Natural killer cell (primary cell): ENCODE data around the gene SLC2A9. TPM values are rescaled to one million over a fixed set of nuclear protein-coding genes. Genes with fewer than 3 reads are reported as not detected.
A peak's percentile ranks its signal among the peaks of the same experiment; 100 is the strongest.

Experiments used
- ATAC-seq, 3 donors: fragments of 150-1000 bp in 2 of 3; fragments of 200-7000 bp in 1 of 3; cut with Tn5 transposase; 1 replicate in 1 of 3; 2 replicates in 2 of 3; pipeline ENCODE4 v1.10.0; 2021; ENCODE audit warnings: mild to moderate bottlenecking in 2 of 3, moderate library complexity in 2 of 3
- DNase-seq, 2 donors: peaks; one replicate each; pipeline versions ENCODE4 v3.0.0 to v3.0.0-alpha.2; 2013 to 2021; ENCODE audit warnings: mixed read lengths in 1 of 2
- H3K27ac ChIP-seq: one replicate; pipeline ENCODE4 v1.5.1; 2013; ENCODE audit warnings: mild to moderate bottlenecking, low read length
- H3K27me3 ChIP-seq: one replicate; pipeline ENCODE4 v1.6.1; 2013; ENCODE audit warnings: low read length; ENCODE audit not compliant: control insufficient read depth, insufficient read depth
- H3K36me3 ChIP-seq: one replicate; pipeline ENCODE4 v1.6.1; 2013; ENCODE audit warnings: low read length; ENCODE audit not compliant: control insufficient read depth, insufficient read depth
- H3K4me1 ChIP-seq: one replicate; pipeline ENCODE4 v1.6.1; 2013; ENCODE audit warnings: low read length; ENCODE audit not compliant: control insufficient read depth, insufficient read depth
- H3K4me3 ChIP-seq: one replicate; pipeline ENCODE4 v1.5.1; 2013; ENCODE audit warnings: low read length
- H3K9me3 ChIP-seq: one replicate; pipeline ENCODE4 v1.6.1; 2013; ENCODE audit warnings: low read length; ENCODE audit not compliant: control insufficient read depth, insufficient read depth
- H3K27ac Mint-ChIP-seq, 2 donors: one replicate each; pipeline ENCODE4 v1.8.0; 2022; ENCODE audit warnings: mild to moderate bottlenecking in 2 of 2, mixed read lengths in 2 of 2, moderate library complexity in 1 of 2
- H3K27me3 Mint-ChIP-seq, 2 donors: one replicate each; pipeline ENCODE4 v1.8.0; 2022; ENCODE audit warnings: low read depth in 2 of 2, mixed read lengths in 2 of 2
- H3K36me3 Mint-ChIP-seq: one replicate; pipeline ENCODE4 v1.8.0; 2022; ENCODE audit warnings: mixed read lengths
- H3K4me1 Mint-ChIP-seq, 2 donors: one replicate each; pipeline ENCODE4 v1.8.0; 2022; ENCODE audit warnings: mixed read lengths in 2 of 2
- H3K4me3 Mint-ChIP-seq: one replicate; pipeline ENCODE4 v1.8.0; 2022; ENCODE audit warnings: mild to moderate bottlenecking, moderate library complexity, mixed read lengths
- H3K9me3 Mint-ChIP-seq, 2 donors: one replicate each; pipeline ENCODE4 v1.8.0; 2022; ENCODE audit warnings: mixed read lengths in 2 of 2
- WGBS: methylation state at CpG from one replicate; pipeline ENCODE4 v1.1.7; 2013; ENCODE audit warnings: missing lambda C conversion rate; ENCODE audit not compliant: insufficient coverage; 5-methylcytosine and 5-hydroxymethylcytosine counted together
- intact Hi-C: fragments of 100-400 bp; cut with micrococcal nuclease; formaldehyde crosslinking; loops from one replicate; pipeline ENCODE4 v1.14.2; 2022
- total RNA-seq, 4 donors: library from RNA; stranded (reverse); fragments of 120-200 nt in 1 of 4; gene quantifications; one replicate each; pipeline versions ENCODE4 v1.2.3 to v1.2.4, GENCODE V29; 2013 to 2022
- TF ChIP-seq, protein P1 (sequence below): fragments of 200-600 bp; IDR thresholded peaks from one replicate; pipeline ENCODE4 v1.8.0; 2022; ENCODE audit warnings: antibody characterized with exemption

SLC2A9 gene
- total RNA-seq, 3 donors from 2014 or later (not counting 1 experiment from before 2014, with no cell fraction given): 1.5 to 5.5 (median 3.9) TPM

DNA sequence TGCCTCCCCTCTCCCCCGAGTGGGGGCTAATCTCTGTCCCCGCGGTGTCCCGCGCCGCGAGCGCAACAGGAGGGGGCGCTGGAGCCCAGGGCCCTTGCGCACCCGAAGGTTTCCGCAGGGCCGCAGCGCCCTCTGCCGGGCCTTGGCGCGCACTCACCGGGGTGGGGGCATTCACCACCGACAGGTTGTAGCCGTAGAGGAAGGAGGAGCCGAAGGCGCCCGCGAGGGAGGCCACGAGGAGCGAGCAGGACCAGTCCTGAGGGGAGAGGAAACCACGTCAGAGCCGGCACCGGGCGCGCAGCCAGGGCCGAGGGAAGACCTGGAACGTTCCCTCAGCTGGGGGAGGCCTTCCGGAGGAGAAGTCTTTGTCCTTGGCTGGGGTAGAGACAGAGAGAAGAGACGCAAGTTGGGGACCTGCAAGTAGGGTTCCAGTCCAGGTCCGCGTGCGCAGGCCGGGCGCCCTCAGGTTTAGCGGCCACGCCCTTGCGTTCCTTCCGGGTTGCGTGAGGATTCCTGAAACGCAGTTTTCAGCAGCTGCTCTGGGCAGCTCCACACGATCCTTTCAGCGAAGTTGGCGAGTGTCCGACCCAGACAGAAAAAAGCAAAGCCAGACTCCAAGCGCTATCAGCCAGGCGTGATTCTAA lies 2.4 kb downstream of the SLC2A9 start:
- ATAC-seq (peak; percentile 97 to 99 (median 98)), DNase-seq (peak; percentile 90 to 94)
- Mint-ChIP-seq H3K27me3 (peaks cover 0 to 4% of the 10 kb centered on the region in 2 donors), H3K4me1 (peaks cover 13 to 18% of the 10 kb centered on the region in 2 donors), H3K36me3 (no peaks in the 10 kb centered on the region), H3K4me3 (peak overlapping the region; percentile 91), H3K27ac (peak overlapping the region; percentile 89 to 94), H3K9me3 (no peaks in the 10 kb centered on the region)
- no peaks in the 10 kb centered on the region for H3K9me3 ChIP-seq
- TF ChIP-seq, protein P1, sequence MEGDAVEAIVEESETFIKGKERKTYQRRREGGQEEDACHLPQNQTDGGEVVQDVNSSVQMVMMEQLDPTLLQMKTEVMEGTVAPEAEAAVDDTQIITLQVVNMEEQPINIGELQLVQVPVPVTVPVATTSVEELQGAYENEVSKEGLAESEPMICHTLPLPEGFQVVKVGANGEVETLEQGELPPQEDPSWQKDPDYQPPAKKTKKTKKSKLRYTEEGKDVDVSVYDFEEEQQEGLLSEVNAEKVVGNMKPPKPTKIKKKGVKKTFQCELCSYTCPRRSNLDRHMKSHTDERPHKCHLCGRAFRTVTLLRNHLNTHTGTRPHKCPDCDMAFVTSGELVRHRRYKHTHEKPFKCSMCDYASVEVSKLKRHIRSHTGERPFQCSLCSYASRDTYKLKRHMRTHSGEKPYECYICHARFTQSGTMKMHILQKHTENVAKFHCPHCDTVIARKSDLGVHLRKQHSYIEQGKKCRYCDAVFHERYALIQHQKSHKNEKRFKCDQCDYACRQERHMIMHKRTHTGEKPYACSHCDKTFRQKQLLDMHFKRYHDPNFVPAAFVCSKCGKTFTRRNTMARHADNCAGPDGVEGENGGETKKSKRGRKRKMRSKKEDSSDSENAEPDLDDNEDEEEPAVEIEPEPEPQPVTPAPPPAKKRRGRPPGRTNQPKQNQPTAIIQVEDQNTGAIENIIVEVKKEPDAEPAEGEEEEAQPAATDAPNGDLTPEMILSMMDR: peak; percentile 100
- intact Hi-C loops: loop anchor here (1.0 to 10.0 kb wide), 4 partner anchors 76 to 486 kb away; no protein-coding TSS in a partner anchor
- H3K36me3 ChIP-seq: no peaks in the 10 kb centered on the region
- peak overlapping the region; percentile 83 for H3K27ac ChIP-seq
- H3K4me3 ChIP-seq: peak overlapping the region; percentile 58
- peaks cover 36% of the 10 kb centered on the region for H3K4me1 ChIP-seq
- 3% methylated on average over 52 of the region's 52 CpGs for WGBS
- no peaks in the 10 kb centered on the region for H3K27me3 ChIP-seq

- Histone ChIP-seq H3K9me3 (no peaks in the 10 kb centered on the region), H3K27ac (no peak overlapping the region), H3K27me3 (no peaks in the 10 kb centered on the region), H3K36me3 (no peaks in the 10 kb centered on the region), H3K4me3 (no peak overlapping the region), H3K4me1 (peaks cover 28% of the 10 kb centered on the region)
- DNase-seq (no peak), ATAC-seq (no peak)
- no peaks in the 10 kb centered on the region for H3K9me3 Mint-ChIP-seq
- peak overlapping the region; percentile 13 for H3K4me3 Mint-ChIP-seq
- peaks cover 0 to under 1% of the 10 kb centered on the region in 2 donors for H3K27me3 Mint-ChIP-seq
- TF ChIP-seq, protein P1: no peak
- intact Hi-C loops: loop anchor here (10.0 kb wide), 2 partner anchors 78 to 312 kb away; no protein-coding TSS in a partner anchor
- H3K4me1 Mint-ChIP-seq: peaks cover 13 to 18% of the 10 kb centered on the region in 2 donors
- H3K36me3 Mint-ChIP-seq: no peaks in the 10 kb centered on the region
- H3K27ac Mint-ChIP-seq: no peak overlapping the region
- WGBS: 96% methylated on average over 11 of the region's 11 CpGs
Observed at GRCh38 chr4:10017037-10017893, 4.0 kb downstream of the SLC2A9 start.

GRCh38 chr4:10016169-10016568 lies 5.1 kb downstream of the SLC2A9 start:
- Mint-ChIP-seq H3K36me3 (no peaks in the 10 kb centered on the region), H3K27ac (no peak overlapping the region), H3K4me3 (no peak overlapping the region), H3K9me3 (no peaks in the 10 kb centered on the region), H3K4me1 (peaks cover 13 to 22% of the 10 kb centered on the region in 2 donors), H3K27me3 (no peaks in the 10 kb centered on the region)
- Histone ChIP-seq H3K27me3 (no peaks in the 10 kb centered on the region), H3K4me1 (peaks cover 21% of the 10 kb centered on the region), H3K27ac (no peak overlapping the region), H3K9me3 (no peaks in the 10 kb centered on the region), H3K4me3 (no peak overlapping the region), H3K36me3 (no peaks in the 10 kb centered on the region)
- 80% methylated on average over 6 of the region's 6 CpGs for WGBS
- TF ChIP-seq, protein P1: no peak
- no peak for DNase-seq
- intact Hi-C loops: loop anchor here (10.0 kb wide), 2 partner anchors 79 to 311 kb away; no protein-coding TSS in a partner anchor
- no peak for ATAC-seq
